ENCODE data around the gene AK4.

GRCh38 chr1:65198096-65198495 lies 50.1 kb downstream of the AK4 start:
- TF ChIP-seq CTCF (IDR thresholded peaks at IDR 0.05), result no peak
- TF ChIP-seq POLR2A (IDR thresholded peaks at IDR 0.05), result no peak

Measured in breast epithelium (tissue), 3 donors.